IMR-90 (cell line): ENCODE measurements around the gene PAWR.
"Not testable (repeated sequence)": the region's sequence is repeated elsewhere in the genome, so short reads cannot be mapped to it uniquely, and the experiment has no call there.

Source experiments
- BHLHE40 ChIP-seq: fragments of 150-350 bp; IDR thresholded peaks from 2 replicates; pipeline ENCODE4 v1.6.1; 2016; ENCODE audit warnings: mild to moderate bottlenecking, low read depth, low read length
- CEBPB ChIP-seq: IDR thresholded peaks from 2 replicates; pipeline ENCODE4 v1.6.1; 2012; ENCODE audit warnings: low read depth, low read length, improper control_type of control experiment
- CHD1 ChIP-seq: IDR thresholded peaks from 2 replicates; pipeline ENCODE4 v1.6.1; 2012; ENCODE audit warnings: low read depth, low read length, improper control_type of control experiment
- FOS ChIP-seq: fragments of 150-350 bp; IDR thresholded peaks from 2 replicates; pipeline ENCODE4 v1.6.1; 2016; ENCODE audit warnings: low read depth, low read length
- MAFK ChIP-seq: IDR thresholded peaks from 2 replicates; pipeline ENCODE4 v1.6.1; 2012; ENCODE audit warnings: low read depth, low read length, improper control_type of control experiment
- MAZ ChIP-seq: IDR thresholded peaks from 2 replicates; pipeline ENCODE4 v1.6.1; 2012; ENCODE audit warnings: low read depth, mild to moderate bottlenecking, low read length, improper control_type of control experiment, moderate library complexity, borderline replicate concordance
- MXI1 ChIP-seq: IDR thresholded peaks from 2 replicates; pipeline ENCODE4 v1.6.1; 2012; ENCODE audit warnings: low read depth, mild to moderate bottlenecking, low read length, moderate library complexity, borderline replicate concordance
- POLR2A ChIP-seq: IDR thresholded peaks from 2 replicates; pipeline ENCODE4 v1.6.1; 2012; ENCODE audit warnings: mild to moderate bottlenecking, low read depth, low read length
- RAD21 ChIP-seq: IDR thresholded peaks from 2 replicates; pipeline ENCODE4 v1.6.1; 2012; ENCODE audit warnings: low read length, improper control_type of control experiment
- RCOR1 ChIP-seq: IDR thresholded peaks from 2 replicates; pipeline ENCODE4 v1.6.1; 2012; ENCODE audit warnings: mild to moderate bottlenecking, low read length, improper control_type of control experiment; ENCODE audit not compliant: insufficient replicate concordance
- SMC3 ChIP-seq: fragments of 150-350 bp; IDR thresholded peaks from 2 replicates; pipeline ENCODE4 v1.6.1; 2016; ENCODE audit warnings: low read depth, mild to moderate bottlenecking, antibody characterized with exemption, low read length, moderate library complexity
- USF2 ChIP-seq: fragments of 150-350 bp; IDR thresholded peaks from 2 replicates; pipeline ENCODE4 v1.6.1; 2017; ENCODE audit warnings: mild to moderate bottlenecking, antibody characterized with exemption, low read length, low read depth
- TF ChIP-seq, protein P1 (sequence below): conservative IDR thresholded peaks from 2 replicates; pipeline ENCODE4 v1.5.1; 2012; ENCODE audit warnings: mild to moderate bottlenecking, low read depth, low read length, improper control_type of control experiment
- TF ChIP-seq, protein P2 (sequence below): fragments of 150-350 bp; IDR thresholded peaks from 2 replicates; pipeline ENCODE4 v1.6.1; 2016; ENCODE audit warnings: low read depth, mild to moderate bottlenecking, low read length, moderate library complexity, borderline replicate concordance

DNA sequence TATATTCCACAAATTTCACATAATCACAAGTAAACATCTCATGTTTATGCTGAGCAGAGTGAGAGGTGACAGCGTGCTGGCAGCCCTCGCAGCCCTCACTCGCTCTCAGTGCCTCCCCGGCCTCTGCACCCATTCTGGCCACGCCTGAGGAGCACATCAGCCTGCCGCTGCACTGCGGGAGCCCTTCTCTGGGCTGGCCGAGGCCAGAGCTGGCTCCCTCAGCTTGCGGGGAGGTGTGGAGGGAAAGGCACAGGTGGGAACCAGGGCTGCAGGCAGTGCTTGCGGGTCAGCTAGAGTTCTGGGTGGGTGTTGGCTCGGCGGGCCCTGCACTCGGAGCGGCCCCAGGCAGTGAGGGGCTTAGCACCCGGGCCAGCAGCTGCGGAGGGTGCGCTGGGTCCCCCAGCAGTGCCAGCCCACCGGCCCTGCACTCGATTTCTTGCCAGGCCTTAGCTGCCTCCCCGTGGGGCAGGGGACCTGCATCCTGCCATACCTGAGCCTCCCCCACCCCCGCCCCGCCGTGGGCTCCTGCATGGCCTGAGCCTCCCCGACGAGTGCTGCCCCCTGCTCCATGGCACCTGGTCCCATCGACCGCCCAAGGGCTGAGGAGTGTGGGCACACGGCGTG lies 125.9 kb downstream of the PAWR start:
- TF ChIP-seq, protein P1, sequence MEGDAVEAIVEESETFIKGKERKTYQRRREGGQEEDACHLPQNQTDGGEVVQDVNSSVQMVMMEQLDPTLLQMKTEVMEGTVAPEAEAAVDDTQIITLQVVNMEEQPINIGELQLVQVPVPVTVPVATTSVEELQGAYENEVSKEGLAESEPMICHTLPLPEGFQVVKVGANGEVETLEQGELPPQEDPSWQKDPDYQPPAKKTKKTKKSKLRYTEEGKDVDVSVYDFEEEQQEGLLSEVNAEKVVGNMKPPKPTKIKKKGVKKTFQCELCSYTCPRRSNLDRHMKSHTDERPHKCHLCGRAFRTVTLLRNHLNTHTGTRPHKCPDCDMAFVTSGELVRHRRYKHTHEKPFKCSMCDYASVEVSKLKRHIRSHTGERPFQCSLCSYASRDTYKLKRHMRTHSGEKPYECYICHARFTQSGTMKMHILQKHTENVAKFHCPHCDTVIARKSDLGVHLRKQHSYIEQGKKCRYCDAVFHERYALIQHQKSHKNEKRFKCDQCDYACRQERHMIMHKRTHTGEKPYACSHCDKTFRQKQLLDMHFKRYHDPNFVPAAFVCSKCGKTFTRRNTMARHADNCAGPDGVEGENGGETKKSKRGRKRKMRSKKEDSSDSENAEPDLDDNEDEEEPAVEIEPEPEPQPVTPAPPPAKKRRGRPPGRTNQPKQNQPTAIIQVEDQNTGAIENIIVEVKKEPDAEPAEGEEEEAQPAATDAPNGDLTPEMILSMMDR, result not testable (repeated sequence)
- not testable (repeated sequence) for TF ChIP-seq MAFK, RAD21, FOS, BHLHE40, POLR2A, CHD1, USF2, CEBPB, MAZ, RCOR1, MXI1, SMC3
- TF ChIP-seq, protein P2, sequence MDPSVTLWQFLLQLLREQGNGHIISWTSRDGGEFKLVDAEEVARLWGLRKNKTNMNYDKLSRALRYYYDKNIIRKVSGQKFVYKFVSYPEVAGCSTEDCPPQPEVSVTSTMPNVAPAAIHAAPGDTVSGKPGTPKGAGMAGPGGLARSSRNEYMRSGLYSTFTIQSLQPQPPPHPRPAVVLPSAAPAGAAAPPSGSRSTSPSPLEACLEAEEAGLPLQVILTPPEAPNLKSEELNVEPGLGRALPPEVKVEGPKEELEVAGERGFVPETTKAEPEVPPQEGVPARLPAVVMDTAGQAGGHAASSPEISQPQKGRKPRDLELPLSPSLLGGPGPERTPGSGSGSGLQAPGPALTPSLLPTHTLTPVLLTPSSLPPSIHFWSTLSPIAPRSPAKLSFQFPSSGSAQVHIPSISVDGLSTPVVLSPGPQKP, result not testable (repeated sequence)
